DND-41 (cell line): ENCODE results near the gene BCAN.

ENCODE experiments used
- CTCF ChIP-seq: IDR thresholded peaks from 2 replicates; pipeline ENCODE4 v1.5.1; 2012; ENCODE audit warnings: borderline replicate concordance, low read length, moderate library complexity, mild to moderate bottlenecking; ENCODE audit not compliant: poor library complexity, severe bottlenecking; ENCODE audit errors: extremely low read depth
- EZH2 ChIP-seq: IDR thresholded peaks from 3 replicates; pipeline ENCODE4 v1.6.1; 2012; ENCODE audit warnings: borderline replicate concordance, low read depth, mild to moderate bottlenecking, moderate library complexity, low read length, inconsistent platforms; ENCODE audit not compliant: severe bottlenecking

DNA sequence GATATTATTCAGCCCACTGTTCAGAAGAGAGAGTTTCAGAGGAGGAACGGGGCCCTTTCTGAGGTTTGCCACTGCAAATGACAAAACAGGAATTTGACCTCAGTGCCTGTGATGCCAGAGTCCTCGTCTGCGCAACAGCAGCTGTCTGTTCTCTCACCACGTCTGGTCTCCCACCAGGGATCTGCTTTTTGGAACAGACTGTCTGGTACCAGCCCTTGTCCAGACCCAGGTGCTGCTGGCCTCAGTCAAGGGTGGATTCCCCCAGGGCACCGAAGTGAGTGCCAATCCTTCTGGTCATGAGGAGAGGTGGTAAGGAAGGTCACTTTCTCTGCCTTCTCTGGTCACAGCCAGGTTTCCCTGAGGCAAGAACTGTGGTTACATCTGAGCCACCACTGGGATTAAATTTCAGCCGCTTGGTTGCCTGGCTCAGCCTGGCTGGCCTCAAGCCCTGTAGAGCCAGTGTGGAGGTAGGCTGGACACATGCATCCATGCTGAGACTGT is 2.3 kb upstream of the BCAN start:
- TF ChIP-seq CTCF (no peak), EZH2 (no peak)
